ENCODE results near the gene GNAL. TPM values are rescaled to one million over a fixed set of nuclear protein-coding genes. Genes with fewer than 3 reads are reported as not detected.
A peak's percentile ranks its signal among the peaks of the same experiment; 100 is the strongest.
"Not testable (repeated sequence)": the region's sequence is repeated elsewhere in the genome, so short reads cannot be mapped to it uniquely, and the experiment has no call there.

The GNAL gene
- polyA plus RNA-seq (ENCODE audit: insufficient read length in 4 of 4) = 1 to 10 TPM; 3.3 to 5.1 (median 4.0) TPM

GRCh38 chr18:11688972-11689668, at the start of gene GNAL:
Gene GNAL, plus strand, starts transcription at chr18:11689264. Its CDS starts 300 bp downstream, at chr18:11689564.
- DNase-seq (ENCODE audit: low read depth in 4 of 4, low spot score in 3 of 4) = peak; percentile 63 to 75 (median 70)

- DNase-seq (ENCODE audit: low read depth in 4 of 4, low spot score in 3 of 4) = not testable (repeated sequence)
These were observed 41.8 kb upstream of the GNAL start for GRCh38 chr18:11647310-11647709.

GRCh38 chr18:11647804-11648203, 41.3 kb upstream of the GNAL start:
- not testable (repeated sequence) for DNase-seq (ENCODE audit: low read depth in 4 of 4, low spot score in 3 of 4)

- DNase-seq (ENCODE audit: low read depth in 4 of 4, low spot score in 3 of 4) = no peak
These were observed 39.2 kb upstream of the GNAL start for GRCh38 chr18:11649839-11650238.

DNA sequence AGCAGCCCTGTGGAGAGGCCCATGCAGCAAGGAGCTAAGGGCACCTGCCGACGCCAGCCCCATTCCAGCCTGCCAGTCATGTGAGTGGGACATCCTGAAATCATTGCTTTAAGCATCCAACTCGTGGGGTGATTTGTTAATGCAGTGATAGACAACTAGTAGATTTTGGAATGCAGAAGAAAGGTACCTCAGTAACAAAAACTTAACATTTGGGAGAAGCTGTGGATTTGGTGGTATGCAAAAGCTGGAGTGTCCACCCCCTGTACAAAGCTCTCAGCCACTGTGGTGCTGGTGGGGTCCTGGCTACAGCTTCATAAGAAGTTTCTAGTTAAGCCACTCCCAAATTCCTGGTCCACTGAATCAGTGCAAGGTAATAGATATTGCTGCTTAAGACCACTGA, 37.2 kb upstream of the GNAL start:
- DNase-seq (ENCODE audit: low read depth in 4 of 4, low spot score in 3 of 4) = no peak

DNA sequence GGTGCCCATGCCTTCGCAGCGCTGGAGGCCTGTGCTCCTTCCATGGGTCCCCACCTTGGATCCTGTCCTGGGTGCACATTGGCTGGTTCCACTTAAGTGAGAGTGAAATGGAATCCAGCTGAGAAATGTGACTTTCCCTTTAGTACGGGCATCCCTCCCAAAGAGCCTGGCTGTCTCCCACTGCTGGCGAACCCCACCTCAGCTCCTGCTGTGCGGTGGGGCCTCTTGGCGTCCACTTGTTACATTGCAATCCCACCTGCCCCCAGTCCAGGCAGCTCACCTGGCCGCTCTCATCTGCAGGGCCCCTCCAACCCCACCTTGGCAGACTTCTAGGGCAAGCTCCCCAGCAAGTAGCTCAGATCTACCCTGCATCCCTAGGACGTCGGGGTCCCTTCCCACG, 35.5 kb upstream of the GNAL start:
- no peak for DNase-seq (ENCODE audit: low read depth in 4 of 4, low spot score in 3 of 4)

DNA sequence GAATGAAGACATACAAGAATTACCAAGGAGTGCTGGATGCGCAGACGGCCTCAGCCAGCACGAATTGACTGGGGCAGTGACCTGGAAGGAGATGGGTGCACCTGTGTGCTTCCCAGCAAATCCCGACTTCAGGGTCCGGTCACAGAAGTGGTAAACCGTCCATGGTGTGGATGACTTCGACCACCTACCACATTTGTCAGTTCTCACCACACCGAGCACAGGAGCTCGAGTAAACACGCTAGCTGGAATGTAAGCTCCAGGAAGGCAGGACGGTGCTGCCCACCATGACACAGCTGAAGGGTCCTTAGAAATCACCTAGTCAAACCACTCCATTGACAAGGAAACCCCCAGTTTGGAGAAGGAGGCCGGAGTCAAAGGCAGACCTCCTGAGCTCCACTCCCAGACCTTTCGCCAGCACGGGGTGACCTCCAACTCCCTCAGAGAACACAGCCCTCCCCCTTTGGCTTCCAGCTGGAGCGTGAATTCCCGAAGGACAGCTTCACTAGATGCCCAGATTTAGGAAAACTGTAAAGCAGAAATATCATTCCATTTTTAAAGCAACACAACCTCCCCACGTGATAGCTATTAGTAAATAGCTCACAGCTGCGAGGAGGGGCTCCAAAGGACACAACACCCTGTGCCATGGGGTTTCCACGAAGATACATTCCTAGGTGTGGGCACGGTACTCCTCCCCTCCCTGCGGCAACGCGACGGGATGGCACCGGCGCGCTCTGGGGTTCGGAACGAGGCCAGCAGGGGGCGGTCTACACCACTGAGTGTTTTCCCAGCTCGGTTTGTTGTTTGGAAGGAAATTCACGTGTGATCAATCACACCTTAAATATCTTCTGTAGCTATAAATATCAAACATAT, 34.1 kb upstream of the GNAL start:
- peak in 1 of 4 donors; percentile 26 for DNase-seq (ENCODE audit: low read depth in 4 of 4, low spot score in 3 of 4)

GRCh38 chr18:11655606-11655932, 33.5 kb upstream of the GNAL start:
- DNase-seq (ENCODE audit: low read depth in 4 of 4, low spot score in 3 of 4) = no peak

DNA sequence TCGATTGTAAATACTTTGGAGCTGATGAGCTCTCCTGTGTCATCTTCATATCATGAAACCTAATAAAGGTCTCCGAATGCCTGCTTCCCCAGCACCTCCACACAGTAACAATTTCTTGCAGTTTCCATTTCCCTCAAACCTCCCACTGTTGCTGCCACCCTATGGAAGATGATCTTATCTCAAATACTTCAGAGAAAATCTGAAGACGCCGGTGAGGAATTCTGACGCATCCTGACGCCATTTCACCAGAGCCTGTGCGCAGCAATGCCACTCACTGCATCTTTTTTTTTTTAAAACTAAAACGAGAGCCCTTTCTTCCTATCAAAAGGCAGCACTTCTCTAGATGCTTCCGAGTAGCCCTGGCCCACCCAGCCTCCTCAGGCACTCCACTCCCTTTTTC, 31.9 kb upstream of the GNAL start:
- no peak for DNase-seq (ENCODE audit: low read depth in 4 of 4, low spot score in 3 of 4)

GRCh38 chr18:11657554-11657953, 31.5 kb upstream of the GNAL start:
- no peak for DNase-seq (ENCODE audit: low read depth in 4 of 4, low spot score in 3 of 4)

DNA sequence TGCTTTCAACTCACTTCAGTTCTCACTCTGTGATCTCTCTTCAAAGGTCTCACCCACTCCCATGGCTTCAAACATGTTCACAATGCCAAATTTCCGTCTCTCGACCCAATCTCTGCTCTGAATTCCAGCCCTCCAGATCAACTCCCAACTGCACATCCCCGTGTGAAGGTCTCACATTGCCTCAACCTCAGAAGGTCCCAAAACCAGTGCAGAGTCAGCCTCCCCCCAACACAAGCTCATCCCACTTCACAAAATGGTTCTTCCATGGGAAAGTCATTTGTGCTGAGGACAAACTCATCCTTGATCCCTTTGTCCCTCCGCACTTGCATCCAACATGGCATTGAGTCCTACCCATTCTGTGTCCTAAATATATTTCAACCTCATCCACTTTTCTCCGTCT, 31.0 kb upstream of the GNAL start:
- DNase-seq (ENCODE audit: low read depth in 4 of 4, low spot score in 3 of 4) = no peak

DNA sequence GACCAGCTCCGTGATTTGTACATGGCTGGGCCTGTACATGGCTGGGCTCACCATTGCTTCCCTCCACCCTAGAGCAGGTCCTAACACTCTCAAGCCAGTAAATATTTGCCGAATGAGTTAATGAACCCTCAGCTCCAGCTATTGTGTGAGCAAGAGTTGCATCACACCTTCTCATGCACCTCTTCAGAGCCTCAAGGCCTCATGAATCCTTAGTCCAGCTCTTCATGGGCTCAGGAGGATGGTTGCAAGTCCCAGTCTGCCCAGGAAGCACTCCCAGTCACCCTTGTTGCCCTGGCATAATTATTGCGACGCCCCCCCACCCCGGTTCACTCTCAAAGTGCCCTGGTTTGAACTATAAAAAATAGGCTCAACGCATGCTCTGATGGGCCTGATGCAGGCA, 30.1 kb upstream of the GNAL start:
- no peak for DNase-seq (ENCODE audit: low read depth in 4 of 4, low spot score in 3 of 4)

GRCh38 chr18:11660691-11661090, 28.4 kb upstream of the GNAL start:
- DNase-seq (ENCODE audit: low read depth in 4 of 4, low spot score in 3 of 4) = no peak

GRCh38 chr18:11661430-11661829, 27.6 kb upstream of the GNAL start:
- no peak for DNase-seq (ENCODE audit: low read depth in 4 of 4, low spot score in 3 of 4)

GRCh38 chr18:11663439-11664029, 25.5 kb upstream of the GNAL start:
- DNase-seq (ENCODE audit: low read depth in 4 of 4, low spot score in 3 of 4) = no peak

DNA sequence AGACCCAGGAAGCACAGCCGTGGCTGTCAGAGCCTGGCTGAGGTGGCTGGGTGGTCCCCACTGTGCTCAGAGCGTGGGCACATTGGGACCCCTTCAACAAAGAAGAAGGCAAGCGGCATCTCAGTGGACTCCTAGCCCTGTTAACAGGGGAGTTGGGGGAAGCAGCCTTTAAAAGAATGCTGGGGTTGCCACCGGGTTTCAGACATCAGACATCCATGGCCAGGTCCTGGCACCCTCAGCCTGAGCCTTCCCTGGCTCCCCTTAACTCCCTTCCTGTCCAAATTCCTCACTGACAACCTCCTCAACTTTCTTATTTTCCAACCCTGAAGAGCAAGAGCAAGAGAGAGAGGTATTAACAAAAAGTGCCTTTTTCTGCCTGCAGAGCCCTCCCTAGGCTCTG, 24.8 kb upstream of the GNAL start:
- DNase-seq (ENCODE audit: low read depth in 4 of 4, low spot score in 3 of 4) = no peak

DNA sequence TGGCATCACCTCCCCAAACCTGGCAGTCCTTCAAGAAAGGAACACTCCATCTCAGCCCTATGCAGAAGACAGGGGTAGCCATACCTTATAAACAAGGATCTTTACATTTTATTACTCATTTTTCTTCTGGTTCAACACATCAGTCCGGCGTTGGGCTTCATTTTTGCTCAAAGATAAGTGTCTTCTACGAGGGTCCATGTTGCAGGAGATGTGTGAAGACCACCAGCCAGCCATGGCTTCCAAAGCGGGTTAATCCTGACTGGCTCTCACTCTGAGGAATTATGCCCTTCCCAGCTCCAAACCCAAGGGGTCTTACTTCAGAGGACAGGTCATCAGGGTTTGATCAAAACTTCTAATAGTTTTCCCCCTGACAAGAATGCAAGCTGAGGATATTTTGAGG, 23.9 kb upstream of the GNAL start:
- DNase-seq (ENCODE audit: low read depth in 4 of 4, low spot score in 3 of 4) = no peak

DNA sequence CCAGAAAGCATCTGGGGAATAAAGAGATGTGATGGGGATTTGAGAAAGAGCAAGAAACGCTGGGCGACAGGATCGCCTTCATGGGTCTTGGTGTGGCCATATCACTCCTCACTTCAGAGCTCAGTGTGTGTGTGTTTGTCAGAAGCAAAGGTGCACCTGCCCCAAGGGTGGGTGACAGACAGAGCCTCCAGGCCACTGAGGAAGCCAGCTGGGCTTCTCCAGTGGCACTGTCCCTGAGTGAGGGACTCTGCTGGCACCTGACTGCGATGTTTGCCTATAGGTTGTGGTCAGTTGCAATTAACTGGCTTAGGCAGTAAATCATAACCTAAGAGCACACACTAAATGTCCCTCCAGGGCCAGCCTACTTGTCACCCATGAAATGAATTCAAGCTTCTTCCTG, 23.5 kb upstream of the GNAL start:
- no peak for DNase-seq (ENCODE audit: low read depth in 4 of 4, low spot score in 3 of 4)

GRCh38 chr18:11666176-11666575, 22.9 kb upstream of the GNAL start:
- no peak for DNase-seq (ENCODE audit: low read depth in 4 of 4, low spot score in 3 of 4)

DNA sequence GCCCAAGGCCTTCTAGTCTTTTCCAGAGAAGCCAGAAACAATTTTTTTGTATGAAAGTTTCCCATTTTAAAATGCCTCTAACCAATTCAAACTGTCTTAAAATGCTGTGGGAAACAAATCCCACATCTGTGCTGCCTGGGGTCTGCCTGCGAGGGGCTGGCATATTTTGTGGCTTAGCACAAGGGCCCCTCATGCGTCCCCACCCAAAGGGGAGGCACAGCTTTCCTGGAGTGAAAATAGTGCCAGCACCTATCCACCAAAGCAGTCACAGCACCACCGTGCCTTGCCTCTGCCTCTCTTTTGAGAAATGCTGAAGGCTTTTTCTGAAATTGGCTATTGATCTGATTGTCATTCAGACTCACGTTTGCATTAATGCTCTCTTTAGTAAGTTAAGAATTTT, 22.2 kb upstream of the GNAL start:
- no peak for DNase-seq (ENCODE audit: low read depth in 4 of 4, low spot score in 3 of 4)

DNA sequence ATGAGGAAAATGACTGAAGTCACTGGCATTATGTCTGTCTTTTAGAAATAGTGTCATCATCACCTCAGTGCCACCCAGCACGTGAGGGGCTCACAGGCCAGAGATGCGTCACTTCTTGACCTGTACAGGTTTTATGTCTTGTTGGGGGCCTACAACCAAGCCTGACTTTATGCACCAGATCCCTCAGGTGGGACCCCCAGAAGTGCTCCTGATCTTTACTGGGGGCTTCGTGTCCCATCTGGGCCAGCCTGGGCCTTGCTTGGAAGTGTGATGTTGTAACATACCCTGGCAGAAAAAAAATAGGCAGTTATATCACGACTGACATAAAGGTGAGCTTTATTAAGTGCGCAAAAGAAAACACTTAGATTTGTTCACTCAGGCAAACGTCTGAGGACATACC, 21.5 kb upstream of the GNAL start:
- no peak for DNase-seq (ENCODE audit: low read depth in 4 of 4, low spot score in 3 of 4)

Data from right renal pelvis (tissue), 4 donors.